Measurements from ENCODE around the gene AKR1C3.
"Not testable (repeated sequence)": the region's sequence is repeated elsewhere in the genome, so short reads cannot be mapped to it uniquely, and the experiment has no call there.

AKR1C3 gene

DNA sequence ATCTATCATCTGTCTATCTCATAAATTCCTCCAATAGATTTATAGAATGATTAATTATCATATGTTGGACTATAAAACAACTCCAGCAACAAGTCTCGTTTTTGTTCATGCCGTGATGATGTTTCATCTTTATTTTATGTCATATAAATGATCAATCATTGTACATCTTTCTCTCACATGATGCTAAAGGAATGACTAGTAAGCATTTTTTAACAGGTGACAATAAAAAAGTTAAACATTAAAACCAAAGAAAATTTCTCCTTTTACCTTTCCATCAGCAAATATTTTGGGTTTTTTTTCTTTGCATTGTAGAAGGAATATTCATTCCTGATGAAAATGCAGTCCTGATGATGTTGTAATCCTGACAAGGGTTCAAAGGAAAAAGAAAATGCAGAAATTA is 41.4 kb downstream of the AKR1C3 start:
- H3K27ac ChIP-seq (ENCODE audit: insufficient read depth, low read depth, low read length, poor library complexity, severe bottlenecking), result no peak overlapping the region
- no peak overlapping the region for H3K4me3 ChIP-seq (ENCODE audit: insufficient read depth, low read depth, low read length)
- H3K4me1 ChIP-seq (ENCODE audit: control insufficient read depth, insufficient read depth, low read length), result no peaks in the 10 kb centered on the region
- WGBS, 2 experiments, result 100% methylated on average over 1 of the region's 2 CpGs; no CpG with 5 or more reads in 1 of the 2 experiments
- no peaks in the 10 kb centered on the region for H3K36me3 ChIP-seq (ENCODE audit: control insufficient read depth, insufficient read depth, low read length)
- H3K9me3 ChIP-seq (ENCODE audit: control insufficient read depth, low read length), result no peaks in the 10 kb centered on the region
- H3K27me3 ChIP-seq (ENCODE audit: control insufficient read depth, insufficient read depth, low read length, poor library complexity, severe bottlenecking), result no peaks in the 10 kb centered on the region

- WGBS, 2 experiments, result 100% methylated on average over 1 of the region's 1 CpG; no CpG with 5 or more reads in 1 of the 2 experiments
- Histone ChIP-seq H3K36me3 (ENCODE audit: control insufficient read depth, insufficient read depth, low read length) (no peaks in the 10 kb centered on the region), H3K9me3 (ENCODE audit: control insufficient read depth, low read length) (no peaks in the 10 kb centered on the region), H3K27me3 (ENCODE audit: control insufficient read depth, insufficient read depth, low read length, poor library complexity, severe bottlenecking) (no peaks in the 10 kb centered on the region), H3K27ac (ENCODE audit: insufficient read depth, low read depth, low read length, poor library complexity, severe bottlenecking) (no peak overlapping the region), H3K4me3 (ENCODE audit: insufficient read depth, low read depth, low read length) (no peak overlapping the region), H3K4me1 (ENCODE audit: control insufficient read depth, insufficient read depth, low read length) (no peaks in the 10 kb centered on the region)
These were observed 42.4 kb downstream of the AKR1C3 start for GRCh38 chr10:5136468-5137087.

- not testable (repeated sequence) for H3K27me3 ChIP-seq (ENCODE audit: control insufficient read depth, insufficient read depth, low read length, poor library complexity, severe bottlenecking); H3K27ac ChIP-seq (ENCODE audit: insufficient read depth, low read depth, low read length, poor library complexity, severe bottlenecking); H3K9me3 ChIP-seq (ENCODE audit: control insufficient read depth, low read length); H3K36me3 ChIP-seq (ENCODE audit: control insufficient read depth, insufficient read depth, low read length); H3K4me1 ChIP-seq (ENCODE audit: control insufficient read depth, insufficient read depth, low read length); H3K4me3 ChIP-seq (ENCODE audit: insufficient read depth, low read depth, low read length)
- 43 to 57% methylated on average over 3 to 4 of the region's 4 CpGs for WGBS, 2 experiments
These were observed 43.5 kb downstream of the AKR1C3 start for GRCh38 chr10:5137699-5138098.

GRCh38 chr10:5142199-5142598 is 48.0 kb downstream of the AKR1C3 start:
- no peaks in the 10 kb centered on the region for H3K27me3 ChIP-seq (ENCODE audit: control insufficient read depth, insufficient read depth, low read length, poor library complexity, severe bottlenecking)
- no peak overlapping the region for H3K4me3 ChIP-seq (ENCODE audit: insufficient read depth, low read depth, low read length)
- H3K27ac ChIP-seq (ENCODE audit: insufficient read depth, low read depth, low read length, poor library complexity, severe bottlenecking), result no peak overlapping the region
- 84 to 89% methylated on average over 3 to 4 of the region's 4 CpGs for WGBS, 2 experiments
- H3K9me3 ChIP-seq (ENCODE audit: control insufficient read depth, low read length), result no peaks in the 10 kb centered on the region
- no peaks in the 10 kb centered on the region for H3K36me3 ChIP-seq (ENCODE audit: control insufficient read depth, insufficient read depth, low read length)
- H3K4me1 ChIP-seq (ENCODE audit: control insufficient read depth, insufficient read depth, low read length), result no peaks in the 10 kb centered on the region

GRCh38 chr10:5143137-5143536 is 48.9 kb downstream of the AKR1C3 start:
- H3K27me3 ChIP-seq (ENCODE audit: control insufficient read depth, insufficient read depth, low read length, poor library complexity, severe bottlenecking), result no peaks in the 10 kb centered on the region
- no peaks in the 10 kb centered on the region for H3K9me3 ChIP-seq (ENCODE audit: control insufficient read depth, low read length)
- H3K4me1 ChIP-seq (ENCODE audit: control insufficient read depth, insufficient read depth, low read length), result no peaks in the 10 kb centered on the region
- no peaks in the 10 kb centered on the region for H3K36me3 ChIP-seq (ENCODE audit: control insufficient read depth, insufficient read depth, low read length)
- no peak overlapping the region for H3K27ac ChIP-seq (ENCODE audit: insufficient read depth, low read depth, low read length, poor library complexity, severe bottlenecking)
- no peak overlapping the region for H3K4me3 ChIP-seq (ENCODE audit: insufficient read depth, low read depth, low read length)
- 84 to 88% methylated on average over 5 of the region's 5 CpGs for whole genome bisulfite sequencing, 2 experiments

DNA sequence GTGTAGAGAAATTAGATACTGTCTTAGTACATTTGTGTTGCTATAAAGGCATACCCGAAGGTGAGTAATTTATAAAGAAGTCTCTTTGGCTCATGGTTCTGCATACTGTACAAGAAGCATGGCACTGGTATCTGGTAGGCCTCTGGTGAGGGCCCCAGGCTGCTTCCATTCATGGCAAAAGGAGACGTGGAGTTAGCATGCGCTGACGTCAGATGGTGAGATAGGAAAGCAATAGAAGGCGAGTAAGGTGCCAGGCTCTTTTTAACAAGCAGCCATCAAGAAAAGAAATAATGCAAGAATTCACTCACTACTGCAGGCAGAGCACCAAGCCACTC is 52.7 kb downstream of the AKR1C3 start:
- Histone ChIP-seq H3K4me3 (ENCODE audit: insufficient read depth, low read depth, low read length) (no peak overlapping the region), H3K9me3 (ENCODE audit: control insufficient read depth, low read length) (no peaks in the 10 kb centered on the region), H3K27me3 (ENCODE audit: control insufficient read depth, insufficient read depth, low read length, poor library complexity, severe bottlenecking) (no peaks in the 10 kb centered on the region), H3K27ac (ENCODE audit: insufficient read depth, low read depth, low read length, poor library complexity, severe bottlenecking) (no peak overlapping the region), H3K36me3 (ENCODE audit: control insufficient read depth, insufficient read depth, low read length) (no peaks in the 10 kb centered on the region), H3K4me1 (ENCODE audit: control insufficient read depth, insufficient read depth, low read length) (no peaks in the 10 kb centered on the region)
- WGBS, 2 experiments, result 89 to 93% methylated on average over 5 of the region's 5 CpGs

DNA sequence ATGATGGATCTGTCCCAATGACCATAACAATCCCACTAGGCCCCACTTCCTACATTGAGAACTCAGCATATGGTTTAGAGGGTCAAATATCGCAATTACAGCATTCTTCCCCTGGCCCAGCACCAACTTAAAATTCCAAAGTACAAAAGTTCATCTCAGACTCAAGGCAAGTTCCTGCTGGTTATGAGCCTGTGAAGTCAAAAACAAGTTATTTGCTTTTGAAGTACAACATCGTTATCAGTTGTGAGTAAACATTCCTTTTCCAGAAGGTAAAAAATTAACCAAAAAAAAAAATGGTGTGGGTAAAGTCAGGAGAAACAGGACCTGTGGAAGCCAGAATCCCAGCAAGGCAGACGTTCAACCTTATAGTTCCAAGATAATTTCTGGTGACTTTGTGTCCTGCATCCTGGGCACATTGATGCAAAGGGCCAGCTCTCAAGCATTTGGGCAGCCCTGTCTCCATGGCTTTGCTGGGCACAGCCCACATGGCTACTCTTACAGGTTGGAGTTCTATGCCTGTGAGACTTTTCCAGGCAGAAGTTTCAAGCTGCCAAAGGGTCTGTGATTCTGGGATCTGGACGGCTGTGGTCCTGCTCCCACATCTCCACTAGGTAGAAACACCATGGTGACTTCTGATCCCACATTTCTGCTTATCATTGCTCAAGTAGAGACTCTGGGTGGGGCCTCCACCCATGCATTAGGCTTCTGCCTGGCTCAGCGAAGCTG is 53.2 kb downstream of the AKR1C3 start:
- H3K27ac ChIP-seq (ENCODE audit: insufficient read depth, low read depth, low read length, poor library complexity, severe bottlenecking), result no peak overlapping the region
- H3K36me3 ChIP-seq (ENCODE audit: control insufficient read depth, insufficient read depth, low read length), result no peaks in the 10 kb centered on the region
- H3K4me3 ChIP-seq (ENCODE audit: insufficient read depth, low read depth, low read length), result no peak overlapping the region
- WGBS, 2 experiments, result 90% methylated on average over 5 of the region's 5 CpGs
- no peaks in the 10 kb centered on the region for H3K9me3 ChIP-seq (ENCODE audit: control insufficient read depth, low read length)
- H3K27me3 ChIP-seq (ENCODE audit: control insufficient read depth, insufficient read depth, low read length, poor library complexity, severe bottlenecking), result no peaks in the 10 kb centered on the region
- no peaks in the 10 kb centered on the region for H3K4me1 ChIP-seq (ENCODE audit: control insufficient read depth, insufficient read depth, low read length)

DNA sequence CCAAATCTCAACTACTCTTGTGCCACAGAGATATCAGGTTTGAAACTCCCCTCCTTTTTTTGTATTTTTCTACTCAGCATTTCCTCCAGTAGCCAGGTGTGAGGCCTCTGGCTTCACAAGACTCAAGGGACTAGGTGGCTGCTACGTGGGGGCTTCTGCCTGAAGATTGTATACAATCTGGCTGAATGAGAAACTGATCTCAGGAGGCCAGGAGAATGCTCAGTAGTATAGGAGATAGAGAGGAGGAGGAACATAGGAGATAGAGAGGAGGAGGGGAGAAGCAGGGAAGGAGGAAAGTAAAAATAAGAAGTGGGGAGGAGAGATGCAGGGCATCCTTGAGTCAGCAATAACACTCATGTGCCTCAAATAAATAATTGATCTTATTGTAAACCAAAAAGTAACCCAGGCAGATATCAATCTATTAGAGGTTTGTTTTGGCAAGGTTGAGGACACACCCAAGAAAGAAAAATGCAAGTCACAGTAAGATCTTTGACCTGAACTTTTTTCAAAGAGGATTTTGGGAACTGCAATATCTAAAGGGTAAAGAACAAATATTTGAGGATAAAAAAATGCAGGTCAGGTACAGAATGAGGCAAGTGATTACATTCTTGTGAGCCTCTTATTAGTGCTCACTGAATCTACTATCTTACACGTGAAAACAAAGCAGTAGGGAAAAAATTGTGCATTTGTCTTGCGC is 53.9 kb downstream of the AKR1C3 start:
- Histone ChIP-seq H3K4me3 (ENCODE audit: insufficient read depth, low read depth, low read length) (no peak overlapping the region), H3K27me3 (ENCODE audit: control insufficient read depth, insufficient read depth, low read length, poor library complexity, severe bottlenecking) (no peaks in the 10 kb centered on the region), H3K27ac (ENCODE audit: insufficient read depth, low read depth, low read length, poor library complexity, severe bottlenecking) (no peak overlapping the region), H3K36me3 (ENCODE audit: control insufficient read depth, insufficient read depth, low read length) (no peaks in the 10 kb centered on the region), H3K4me1 (ENCODE audit: control insufficient read depth, insufficient read depth, low read length) (no peaks in the 10 kb centered on the region), H3K9me3 (ENCODE audit: control insufficient read depth, low read length) (no peaks in the 10 kb centered on the region)
- 48 to 77% methylated on average over 1 to 3 of the region's 3 CpGs for WGBS, 2 experiments

- Histone ChIP-seq H3K36me3 (ENCODE audit: control insufficient read depth, insufficient read depth, low read length) (no peaks in the 10 kb centered on the region), H3K4me1 (ENCODE audit: control insufficient read depth, insufficient read depth, low read length) (no peaks in the 10 kb centered on the region), H3K27ac (ENCODE audit: insufficient read depth, low read depth, low read length, poor library complexity, severe bottlenecking) (no peak overlapping the region), H3K9me3 (ENCODE audit: control insufficient read depth, low read length) (no peaks in the 10 kb centered on the region), H3K27me3 (ENCODE audit: control insufficient read depth, insufficient read depth, low read length, poor library complexity, severe bottlenecking) (no peaks in the 10 kb centered on the region), H3K4me3 (ENCODE audit: insufficient read depth, low read depth, low read length) (no peak overlapping the region)
- 92% methylated on average over 1 of the region's 1 CpG; no CpG with 5 or more reads in 1 of the 2 experiments for WGBS, 2 experiments
These were observed 54.4 kb downstream of the AKR1C3 start for GRCh38 chr10:5148678-5149032.

GRCh38 chr10:5151076-5151475 is 56.9 kb downstream of the AKR1C3 start:
- Histone ChIP-seq H3K4me1 (ENCODE audit: control insufficient read depth, insufficient read depth, low read length) (no peaks in the 10 kb centered on the region), H3K4me3 (ENCODE audit: insufficient read depth, low read depth, low read length) (no peak overlapping the region), H3K27me3 (ENCODE audit: control insufficient read depth, insufficient read depth, low read length, poor library complexity, severe bottlenecking) (no peaks in the 10 kb centered on the region), H3K27ac (ENCODE audit: insufficient read depth, low read depth, low read length, poor library complexity, severe bottlenecking) (no peak overlapping the region), H3K9me3 (ENCODE audit: control insufficient read depth, low read length) (no peaks in the 10 kb centered on the region), H3K36me3 (ENCODE audit: control insufficient read depth, insufficient read depth, low read length) (no peaks in the 10 kb centered on the region)
- WGBS, 2 experiments, result 94 to 97% methylated on average over 3 of the region's 3 CpGs
